ENCODE results near the gene TTF2. TPM values are rescaled to one million over a fixed set of nuclear protein-coding genes. Genes with fewer than 3 reads are reported as not detected.

Gene TTF2
- polyA plus RNA-seq, 1 experiment = 12.4 TPM

- ChIA-PET CTCF (interaction anchor here (0.6 to 12.8 kb wide), 53 partner anchors 8 to 690 kb away, joined by 3 to 381 read pairs (median 4); partner anchors contain the start of gene TTF2), POLR2A (interaction anchor here (1.2 kb wide), 1 partner anchor 60 kb away, joined by 3 read pairs; no protein-coding TSS in a partner anchor)
- TF ChIP-seq, protein P1, sequence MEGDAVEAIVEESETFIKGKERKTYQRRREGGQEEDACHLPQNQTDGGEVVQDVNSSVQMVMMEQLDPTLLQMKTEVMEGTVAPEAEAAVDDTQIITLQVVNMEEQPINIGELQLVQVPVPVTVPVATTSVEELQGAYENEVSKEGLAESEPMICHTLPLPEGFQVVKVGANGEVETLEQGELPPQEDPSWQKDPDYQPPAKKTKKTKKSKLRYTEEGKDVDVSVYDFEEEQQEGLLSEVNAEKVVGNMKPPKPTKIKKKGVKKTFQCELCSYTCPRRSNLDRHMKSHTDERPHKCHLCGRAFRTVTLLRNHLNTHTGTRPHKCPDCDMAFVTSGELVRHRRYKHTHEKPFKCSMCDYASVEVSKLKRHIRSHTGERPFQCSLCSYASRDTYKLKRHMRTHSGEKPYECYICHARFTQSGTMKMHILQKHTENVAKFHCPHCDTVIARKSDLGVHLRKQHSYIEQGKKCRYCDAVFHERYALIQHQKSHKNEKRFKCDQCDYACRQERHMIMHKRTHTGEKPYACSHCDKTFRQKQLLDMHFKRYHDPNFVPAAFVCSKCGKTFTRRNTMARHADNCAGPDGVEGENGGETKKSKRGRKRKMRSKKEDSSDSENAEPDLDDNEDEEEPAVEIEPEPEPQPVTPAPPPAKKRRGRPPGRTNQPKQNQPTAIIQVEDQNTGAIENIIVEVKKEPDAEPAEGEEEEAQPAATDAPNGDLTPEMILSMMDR (IDR thresholded peaks at IDR 0.05; ENCODE audit: low read depth, low read length) = no peak
- H3K4me3 ChIP-seq (ENCODE audit: low read depth, low read length) = no peak overlapping the region
- no peaks in the 10 kb centered on the region for H3K9me3 ChIP-seq (ENCODE audit: control insufficient read depth, insufficient read depth, low read length)
- DNase-seq (ENCODE audit: low read depth, low spot score) = no peak
- no peak overlapping the region for H3K27ac ChIP-seq (ENCODE audit: low read depth, low read length)
- H3K27me3 ChIP-seq (ENCODE audit: control insufficient read depth, insufficient read depth, low read length) = no peaks in the 10 kb centered on the region
Measured at GRCh38 chr1:117068580-117068979, 8.5 kb downstream of the TTF2 start.

DNA sequence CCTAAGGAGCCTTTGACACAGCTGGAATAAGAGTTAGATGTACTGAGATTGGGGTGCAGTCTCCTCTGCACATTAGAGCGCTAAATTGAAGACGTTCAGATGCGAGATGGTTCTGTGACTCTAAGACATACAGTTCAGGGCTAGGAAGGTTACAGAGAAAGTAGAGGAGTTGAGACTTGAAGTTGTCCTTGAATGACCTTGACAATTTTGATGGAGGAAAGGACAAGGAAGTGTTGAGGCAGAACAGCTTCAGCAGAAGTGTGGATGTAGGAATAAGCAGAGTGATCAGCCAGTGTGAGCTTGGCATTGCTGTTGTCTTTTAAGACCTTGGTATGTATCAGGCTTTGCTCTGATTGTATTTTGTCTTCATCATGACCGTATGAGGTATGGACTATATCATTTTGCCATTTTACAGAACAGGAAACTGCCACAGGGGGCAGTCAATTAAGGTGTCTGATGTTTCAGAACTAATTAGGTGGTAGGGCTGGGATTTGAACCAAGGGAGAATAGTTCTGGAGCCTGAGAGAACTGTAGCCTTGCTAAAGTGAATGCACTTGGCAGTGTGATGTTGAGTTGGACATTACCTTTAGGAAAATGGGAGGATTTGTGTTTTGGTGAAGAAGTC, 9.2 kb downstream of the TTF2 start:
- Histone ChIP-seq H3K9me3 (ENCODE audit: control insufficient read depth, insufficient read depth, low read length) (no peaks in the 10 kb centered on the region), H3K27ac (ENCODE audit: low read depth, low read length) (no peak overlapping the region), H3K27me3 (ENCODE audit: control insufficient read depth, insufficient read depth, low read length) (no peaks in the 10 kb centered on the region), H3K4me3 (ENCODE audit: low read depth, low read length) (no peak overlapping the region)
- CTCF ChIA-PET = interaction anchor here (0.8 to 12.8 kb wide), 9 partner anchors 9 to 689 kb away, joined by 3 to 381 read pairs (median 15); partner anchors contain the start of gene TTF2
- TF ChIP-seq, protein P1 (IDR thresholded peaks at IDR 0.05; ENCODE audit: low read depth, low read length) = no peak
- POLR2A ChIA-PET = no interaction called here
- no peak for DNase-seq (ENCODE audit: low read depth, low spot score)

- TF ChIP-seq, protein P1 (IDR thresholded peaks at IDR 0.05; ENCODE audit: low read depth, low read length) = no peak
- H3K4me3 ChIP-seq (ENCODE audit: low read depth, low read length) = no peak overlapping the region
- ChIA-PET POLR2A (no interaction called here), CTCF (interaction anchor here (1.1 to 12.8 kb wide), 6 partner anchors 8 to 496 kb away, joined by 3 to 381 read pairs (median 67); no protein-coding TSS in a partner anchor)
- no peaks in the 10 kb centered on the region for H3K9me3 ChIP-seq (ENCODE audit: control insufficient read depth, insufficient read depth, low read length)
- no peak overlapping the region for H3K27ac ChIP-seq (ENCODE audit: low read depth, low read length)
- no peak for DNase-seq (ENCODE audit: low read depth, low spot score)
- H3K27me3 ChIP-seq (ENCODE audit: control insufficient read depth, insufficient read depth, low read length) = no peaks in the 10 kb centered on the region
Measured at GRCh38 chr1:117070124-117070523, 10.0 kb downstream of the TTF2 start.

GRCh38 chr1:117076648-117077047, 16.5 kb downstream of the TTF2 start:
- no peak for DNase-seq (ENCODE audit: low read depth, low spot score)
- ChIA-PET POLR2A (interaction anchor here (1.0 kb wide), 1 partner anchor 16 kb away, joined by 11 read pairs; no protein-coding TSS in a partner anchor), CTCF (interaction anchor here (1.2 to 12.8 kb wide), 7 partner anchors 9 to 211 kb away, joined by 3 to 381 read pairs (median 7); no protein-coding TSS in a partner anchor)
- TF ChIP-seq, protein P1 (IDR thresholded peaks at IDR 0.05; ENCODE audit: low read depth, low read length) = no peak
- H3K27me3 ChIP-seq (ENCODE audit: control insufficient read depth, insufficient read depth, low read length) = no peaks in the 10 kb centered on the region
- no peaks in the 10 kb centered on the region for H3K9me3 ChIP-seq (ENCODE audit: control insufficient read depth, insufficient read depth, low read length)
- H3K27ac ChIP-seq (ENCODE audit: low read depth, low read length) = no peak overlapping the region
- no peak overlapping the region for H3K4me3 ChIP-seq (ENCODE audit: low read depth, low read length)

DNA sequence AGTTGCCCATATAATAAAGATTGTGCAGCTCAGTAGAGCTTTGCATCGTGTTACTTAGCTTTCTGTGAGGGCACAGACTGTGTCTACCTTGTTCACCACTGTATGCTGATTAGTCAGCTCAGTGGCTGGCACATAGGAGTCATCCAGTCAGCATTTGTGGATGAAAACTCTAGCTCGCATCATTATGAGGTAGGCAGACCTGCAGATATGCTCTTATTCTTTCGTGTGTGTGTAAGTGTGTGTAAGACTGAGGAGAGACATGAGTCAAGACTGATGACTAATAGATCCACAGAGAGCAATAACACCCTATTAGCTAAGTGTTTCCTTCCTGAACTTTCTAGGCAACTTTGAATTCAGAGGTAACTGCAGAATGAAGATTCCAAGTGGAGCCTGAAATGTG, 17.1 kb downstream of the TTF2 start:
- CTCF ChIA-PET = interaction anchor here (1.3 to 1.5 kb wide), 5 partner anchors 10 to 207 kb away, joined by 3 to 9 read pairs (median 7); no protein-coding TSS in a partner anchor
- TF ChIP-seq, protein P1 (IDR thresholded peaks at IDR 0.05; ENCODE audit: low read depth, low read length) = no peak
- POLR2A ChIA-PET = interaction anchor here (1.0 kb wide), 1 partner anchor 16 kb away, joined by 11 read pairs; no protein-coding TSS in a partner anchor
- H3K9me3 ChIP-seq (ENCODE audit: control insufficient read depth, insufficient read depth, low read length) = no peaks in the 10 kb centered on the region
- H3K4me3 ChIP-seq (ENCODE audit: low read depth, low read length) = no peak overlapping the region
- H3K27ac ChIP-seq (ENCODE audit: low read depth, low read length) = peak overlapping the region; percentile 74
- DNase-seq (ENCODE audit: low read depth, low spot score) = no peak
- no peaks in the 10 kb centered on the region for H3K27me3 ChIP-seq (ENCODE audit: control insufficient read depth, insufficient read depth, low read length)

All from AG04450 (cell line).